ENCODE results near the gene CCR3. TPM values are rescaled to one million over a fixed set of nuclear protein-coding genes. Genes with fewer than 3 reads are reported as not detected.

The CCR3 gene
- total and polyA plus RNA-seq, 9 of the 15 experiments (the other 6 are each of a cell fraction or from before 2014, with no cell fraction given) = not detected

GRCh38 chr3:46261926-46262594 lies 19.8 kb downstream of the CCR3 start (continued):
- no peak for TF ChIP-seq ZNF232 (CRISPR knock-in tag; IDR thresholded peaks at IDR 0.05)
- no peak for TF ChIP-seq ZKSCAN8 (CRISPR knock-in tag; IDR thresholded peaks at IDR 0.05)
- TF ChIP-seq E2F4 (CRISPR knock-in tag; IDR thresholded peaks at IDR 0.05; ENCODE audit: low read depth) = no peak
- TF ChIP-seq ZNF347 (CRISPR knock-in tag; IDR thresholded peaks at IDR 0.05; ENCODE audit: low read depth) = no peak
- no peak for TF ChIP-seq CBFA2T3 (IDR thresholded peaks at IDR 0.05)
- TF ChIP-seq RFX5 (IDR thresholded peaks at IDR 0.05; ENCODE audit: low read depth, low read length) = no peak
- TF ChIP-seq CTBP1 (IDR thresholded peaks at IDR 0.05; ENCODE audit: borderline replicate concordance) = no peak
- TF ChIP-seq GTF2B (IDR thresholded peaks at IDR 0.05; ENCODE audit: extremely low read depth, insufficient read length) = no peak
- no peak for TF ChIP-seq UBTF (IDR thresholded peaks at IDR 0.05; ENCODE audit: borderline replicate concordance in 1 of 2, low read depth in 2 of 2, low read length in 2 of 2)

Data from K562 (cell line).